HepG2 (cell line): ENCODE measurements around the gene RXFP2. TPM values are rescaled to one million over a fixed set of nuclear protein-coding genes. Genes with fewer than 3 reads are reported as not detected.

Experiments
- ATAC-seq: fragments of 200-7000 bp; cut with Tn5 transposase; 3 replicates; pipeline ENCODE4 v1.9.1; 2020; ENCODE audit warnings: mild to moderate bottlenecking, moderate library complexity
- BruUV-seq: library from RNA; stranded (reverse); fragments of 400-500 nt; replicated peaks from 2 replicates; lab custom pipeline; 2021; lab: Mats Ljungman, UMichigan
- CTCF ChIA-PET: fragments of 300-600 bp; formaldehyde crosslinking; extraction: SDS; loops from one replicate; lab custom pipeline; 2021; ENCODE audit warnings: low total read pairs, inconsistent platforms, low intra/inter-chr PET ratio; lab: Yijun Ruan, JAX
- POLR2A ChIA-PET: fragments of 350-600 bp; sonication (Branson Sonifier 250); formaldehyde crosslinking; loops from one replicate; lab custom pipeline; 2020; ENCODE audit warnings: antibody characterized with exemption, inconsistent platforms; lab: Yijun Ruan, JAX
- DNase-seq: peaks from one replicate; pipeline ENCODE4 v3.0.0-alpha.2; 2015; ENCODE audit warnings: low spot score
- FAIRE-seq: peaks from 3 replicates; lab custom pipeline; 2011; peaks lifted over from hg19 to GRCh38; lab: Jason Lieb, UNC
- H2AFZ ChIP-seq: one replicate; pipeline ENCODE4 v1.6.1; 2011; ENCODE audit warnings: low read length, inconsistent platforms
- H3K27ac ChIP-seq: fragments of 300-600 bp; 3 replicates; pipeline ENCODE4 v1.8.0; 2011; ENCODE audit warnings: mixed run types, mild to moderate bottlenecking, mixed read lengths, low read length, inconsistent platforms; ENCODE audit not compliant: insufficient read depth; ENCODE audit errors: extremely low read length
- H3K27me3 ChIP-seq, 2 experiments: fragments of 200-600 bp in 1 of 2; 2 replicates in 1 of 2; 3 replicates in 1 of 2; pipeline versions ENCODE4 v1.6.0 to v1.8.0; 2011; ENCODE audit warnings: low read length in 2 of 2, mild to moderate bottlenecking in 2 of 2, moderate library complexity in 2 of 2, inconsistent platforms in 1 of 2; ENCODE audit not compliant: insufficient read depth in 2 of 2, control insufficient read depth in 1 of 2
- H3K36me3 ChIP-seq, 2 experiments: fragments of 200-600 bp in 1 of 2; replicated peaks in 1 of 2; 2 replicates in 1 of 2; 3 replicates in 1 of 2; pipeline versions ENCODE4 v1.5.1 to v1.8.0; 2011; ENCODE audit warnings: low read length in 2 of 2, inconsistent platforms in 1 of 2; ENCODE audit not compliant: insufficient read depth in 2 of 2, control insufficient read depth in 1 of 2
- H3K4me1 ChIP-seq: 2 replicates; pipeline ENCODE4 v1.5.1; 2012; ENCODE audit warnings: low read length, inconsistent platforms; ENCODE audit not compliant: insufficient read depth
- H3K4me2 ChIP-seq: 2 replicates; pipeline ENCODE4 v1.6.0; 2011; ENCODE audit warnings: low read depth, low read length, inconsistent platforms
- H3K4me3 ChIP-seq, 3 experiments: fragments of 200-600 bp in 1 of 3; sonication (generic), shearing (Covaris generic) in 1 of 3; replicated peaks in 1 of 3; 2 replicates each; pipeline ENCODE4 v1.5.1; 2011 to 2016; ENCODE audit warnings: low read length in 3 of 3, inconsistent platforms in 2 of 3, low read depth in 2 of 3, mild to moderate bottlenecking in 2 of 3, control low read depth in 1 of 3, mixed read lengths in 1 of 3; ENCODE audit not compliant: insufficient read depth in 1 of 3
- H3K79me2 ChIP-seq: one replicate; pipeline ENCODE4 v1.6.1; 2011; ENCODE audit warnings: low read length, inconsistent platforms; ENCODE audit not compliant: insufficient read depth
- H3K9ac ChIP-seq: 2 replicates; pipeline ENCODE4 v1.6.0; 2011; ENCODE audit warnings: mild to moderate bottlenecking, low read depth, low read length, inconsistent platforms; ENCODE audit not compliant: insufficient read depth
- H3K9me3 ChIP-seq: 2 replicates; pipeline ENCODE4 v1.5.1; 2012; ENCODE audit warnings: mild to moderate bottlenecking, low read length
- H4K20me1 ChIP-seq: 2 replicates; pipeline ENCODE4 v1.6.0; 2011; ENCODE audit warnings: inconsistent platforms, mild to moderate bottlenecking, low read length, moderate library complexity; ENCODE audit not compliant: insufficient read depth
- GTF2F1 ChIP-seq: fragments of 150-350 bp; IDR thresholded peaks from 2 replicates; pipeline ENCODE4 v1.6.1; 2014; ENCODE audit warnings: low read length
- HMGA1 ChIP-seq: sonication (generic); formaldehyde crosslinking; conservative IDR thresholded peaks from 2 replicates; pipeline ENCODE4 v1.4.0; 2020; ENCODE audit warnings: missing genetic modification reagents
- JUND ChIP-seq: sonication (generic); formaldehyde crosslinking; IDR thresholded peaks from 2 replicates; pipeline ENCODE4 v1.8.0; 2022; ENCODE audit warnings: mild to moderate bottlenecking, missing genetic modification reagents
- NCOA2 ChIP-seq: sonication (generic); formaldehyde crosslinking; IDR thresholded peaks from 2 replicates; pipeline ENCODE4 v1.8.0; 2022; ENCODE audit warnings: inconsistent platforms
- PAF1 ChIP-seq: IDR thresholded peaks from 2 replicates; pipeline ENCODE4 v1.6.1; 2016; ENCODE audit warnings: missing genetic modification reagents, missing compliant biosample characterization
- RAD21 ChIP-seq: fragments of 450-650 bp; formaldehyde crosslinking; IDR thresholded peaks from 2 replicates; pipeline ENCODE4 v1.5.0; 2020; ENCODE audit warnings: mild to moderate bottlenecking
- SMC3 ChIP-seq: IDR thresholded peaks from 2 replicates; pipeline ENCODE4 v1.6.1; 2011; ENCODE audit warnings: low read length, improper control_type of control experiment
- SP4 ChIP-seq: sonication (generic); formaldehyde crosslinking; IDR thresholded peaks from 2 replicates; pipeline ENCODE4 v1.8.1; 2023; ENCODE audit warnings: mild to moderate bottlenecking, missing genetic modification reagents
- SRSF4 ChIP-seq: fragments of 200-400 bp; formaldehyde crosslinking; IDR thresholded peaks from one replicate; pipeline ENCODE4 v1.6.1; 2018; ENCODE audit warnings: mild to moderate bottlenecking, low read depth, low read length, moderate library complexity; ENCODE audit not compliant: poor library complexity, severe bottlenecking
- STAG1 ChIP-seq: sonication (generic); formaldehyde crosslinking; IDR thresholded peaks from 2 replicates; pipeline ENCODE4 v1.4.0; 2020; ENCODE audit warnings: missing genetic modification reagents
- TCF7 ChIP-seq: sonication (generic); IDR thresholded peaks from 2 replicates; pipeline ENCODE4 v1.6.1; 2016; ENCODE audit warnings: antibody characterized with exemption, low read depth
- ZFP82 ChIP-seq: sonication (generic); formaldehyde crosslinking; IDR thresholded peaks from 2 replicates; pipeline ENCODE4 v1.5.1; 2020; ENCODE audit warnings: mild to moderate bottlenecking, missing genetic modification reagents, borderline replicate concordance
- ZKSCAN5 ChIP-seq: sonication (generic); formaldehyde crosslinking; IDR thresholded peaks from 2 replicates; pipeline ENCODE4 v1.5.1; 2020; ENCODE audit warnings: mild to moderate bottlenecking, missing genetic modification reagents
- ZNF232 ChIP-seq: sonication (generic); formaldehyde crosslinking; IDR thresholded peaks from 2 replicates; pipeline ENCODE4 v1.4.0; 2020; ENCODE audit warnings: missing genetic modification reagents, borderline replicate concordance
- ZNF333 ChIP-seq: sonication (generic); formaldehyde crosslinking; IDR thresholded peaks from 2 replicates; pipeline ENCODE4 v1.4.0; 2020; ENCODE audit warnings: mild to moderate bottlenecking, missing genetic modification reagents, borderline replicate concordance
- ZNF430 ChIP-seq: sonication (generic); formaldehyde crosslinking; IDR thresholded peaks from 2 replicates; pipeline ENCODE4 v1.9.0; 2021; ENCODE audit warnings: mild to moderate bottlenecking, missing genetic modification reagents
- ZNF546 ChIP-seq: sonication (generic); formaldehyde crosslinking; conservative IDR thresholded peaks from 2 replicates; pipeline ENCODE4 v1.8.1; 2023; ENCODE audit warnings: mild to moderate bottlenecking, missing genetic modification reagents
- ZNF567 ChIP-seq: sonication (generic); formaldehyde crosslinking; IDR thresholded peaks from 2 replicates; pipeline ENCODE4 v1.8.1; 2023; ENCODE audit warnings: mild to moderate bottlenecking, missing genetic modification reagents, borderline replicate concordance
- ZNF703 ChIP-seq: sonication (generic); formaldehyde crosslinking; IDR thresholded peaks from 2 replicates; pipeline ENCODE4 v1.5.1; 2020; ENCODE audit warnings: missing genetic modification reagents, mild to moderate bottlenecking, moderate library complexity, borderline replicate concordance
- ZNF724P ChIP-seq: sonication (generic); formaldehyde crosslinking; IDR thresholded peaks from 2 replicates; pipeline ENCODE4 v1.8.0; 2022; ENCODE audit warnings: missing genetic modification reagents, borderline replicate concordance
- ZNF761 ChIP-seq: sonication (generic); formaldehyde crosslinking; conservative IDR thresholded peaks from 2 replicates; pipeline ENCODE4 v1.4.0; 2020; ENCODE audit warnings: mild to moderate bottlenecking, missing genetic modification reagents
- WGBS: methylation state at CpG from one replicate; pipeline ENCODE4 v1.1.6; 2017; ENCODE audit warnings: low lambda C conversion rate; 5-methylcytosine and 5-hydroxymethylcytosine counted together
- in situ Hi-C: cut with HindIII; loops from 2 replicates; pipeline ENCODE4 v1.10.0; 2017; ENCODE audit warnings: low pct_unique_long_range_greater_than_20kb; ENCODE audit not compliant: extremely low pct_ligation_motif_present
- intact Hi-C: fragments of 100-400 bp; cut with micrococcal nuclease; formaldehyde crosslinking; loops from one replicate; pipeline ENCODE4 v1.10.0; 2022; ENCODE audit not compliant: unreplicated experiment
- polyA plus RNA-seq, 8 experiments: library from polyadenylated mRNA; depleted of rRNA in 3 of 8; stranded (reverse) in 7 of 8; unstranded in 1 of 8; fragments of >200 nt; fragmentation: Illumina TruSeq in 4 of 8; extraction: Trizol in 4 of 8; gene quantifications; 2 replicates each; pipeline versions ENCODE4 v1.2.1 to v1.2.3, GENCODE V29; 2011 to 2016; ENCODE audit warnings: low read depth in 4 of 8, missing spikeins in 1 of 8, mixed read lengths in 1 of 8; ENCODE audit not compliant: insufficient read depth in 1 of 8
- total RNA-seq, 5 experiments: library from RNA; depleted of rRNA; stranded (reverse); fragments of >200 nt; fragmentation: Illumina TruSeq; extraction: Trizol; gene quantifications; 2 replicates each; pipeline ENCODE4 v1.2.3, GENCODE V29; 2016; ENCODE audit warnings: low read depth in 1 of 5
- TF ChIP-seq, protein P1 (sequence below): IDR thresholded peaks from 2 replicates; pipeline ENCODE4 v1.6.1; 2016; ENCODE audit warnings: missing compliant biosample characterization, missing genetic modification reagents, borderline replicate concordance
- TF ChIP-seq, protein P2 (sequence below): sonication (generic); formaldehyde crosslinking; IDR thresholded peaks from 2 replicates; pipeline ENCODE4 v1.5.0; 2020; ENCODE audit warnings: missing genetic modification reagents

RXFP2 gene
- total and polyA plus RNA-seq, 2 of the 13 experiments (the other 11 are each of a cell fraction or from before 2014, with no cell fraction given) = not detected

DNA sequence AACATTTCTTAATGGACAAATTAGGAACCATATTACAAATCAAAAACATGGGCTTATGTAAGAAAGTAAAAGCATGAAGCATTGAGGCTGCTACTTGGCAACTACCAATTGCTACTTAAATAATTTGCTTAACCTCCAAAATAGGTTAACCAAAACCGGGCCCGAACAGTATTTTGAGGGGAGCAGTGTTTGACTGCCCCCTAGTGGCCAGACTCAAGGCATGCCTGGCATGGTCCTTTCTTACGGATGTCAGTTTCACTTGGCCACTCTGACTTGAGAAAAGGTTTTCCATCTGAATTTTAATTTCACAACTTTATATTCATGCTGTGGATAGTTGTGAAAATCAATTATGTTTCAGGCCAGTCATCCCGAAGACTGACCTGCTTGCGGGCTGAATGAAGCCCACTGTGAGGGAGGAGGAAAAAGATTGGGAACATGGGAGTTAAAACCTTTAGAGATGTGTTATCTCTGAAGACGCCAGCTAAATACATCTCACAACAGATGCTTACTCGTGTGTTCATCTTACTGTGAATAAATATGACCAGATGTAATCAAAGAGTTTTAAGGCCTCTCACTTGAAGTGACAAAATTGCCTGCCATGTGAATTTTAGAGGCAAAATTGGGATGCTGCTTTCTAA is 2.9 kb downstream of the RXFP2 start (continued):
- no peak for TF ChIP-seq TCF7
- peak; percentile 69 for TF ChIP-seq SMC3
- TF ChIP-seq RAD21 (CRISPR knock-in tag) = peak; percentile 40
- peak; percentile 86 for TF ChIP-seq STAG1 (CRISPR knock-in tag)
- TF ChIP-seq ZNF333 (CRISPR knock-in tag) = no peak

DNA sequence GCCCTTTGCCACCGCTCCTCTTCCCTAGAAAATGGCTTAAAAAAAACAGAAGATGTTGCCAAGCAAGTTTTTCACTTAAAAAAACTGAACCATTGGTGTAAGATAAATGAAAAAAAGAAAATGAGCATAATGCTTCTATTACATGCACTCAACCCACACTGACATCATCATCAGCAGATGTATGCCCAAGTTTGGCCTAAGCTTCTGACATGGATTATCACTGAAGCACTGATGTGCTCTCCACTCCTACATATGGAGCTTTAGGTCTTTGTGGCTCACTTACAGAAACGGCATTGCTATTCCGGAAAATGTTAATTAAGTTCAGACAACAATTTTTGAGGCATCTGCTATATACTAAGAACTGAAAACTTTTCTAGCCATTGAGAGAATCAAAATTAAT is 8.0 kb downstream of the RXFP2 start:
- Histone ChIP-seq H3K4me2 (no peak overlapping the region), H3K4me3 (no peak overlapping the region), H3K79me2 (no peaks in the 10 kb centered on the region), H3K36me3 (no peaks in the 10 kb centered on the region), H2AFZ (no peak overlapping the region), H3K4me1 (no peaks in the 10 kb centered on the region), H3K27ac (no peak overlapping the region), H3K9ac (no peak overlapping the region), H4K20me1 (no peaks in the 10 kb centered on the region), H3K27me3 (peaks cover 0 to 13% of the 10 kb centered on the region in 2 experiments; a peak in 3 of 5 replicates), H3K9me3 (no peaks in the 10 kb centered on the region)
- FAIRE-seq (no peak), DNase-seq (no peak), ATAC-seq (no peak)
- no TSS peak for BruUV-seq
- CTCF ChIA-PET = no interaction called here
- in situ Hi-C loops = loop anchor here (25.0 kb wide), 1 partner anchor 510 kb away; no protein-coding TSS in a partner anchor
- TF ChIP-seq SP4 (CRISPR knock-in tag) = no peak
- no peak for TF ChIP-seq ZNF430 (CRISPR knock-in tag)
- TF ChIP-seq ZNF761 (CRISPR knock-in tag) = no peak
- TF ChIP-seq, protein P1, sequence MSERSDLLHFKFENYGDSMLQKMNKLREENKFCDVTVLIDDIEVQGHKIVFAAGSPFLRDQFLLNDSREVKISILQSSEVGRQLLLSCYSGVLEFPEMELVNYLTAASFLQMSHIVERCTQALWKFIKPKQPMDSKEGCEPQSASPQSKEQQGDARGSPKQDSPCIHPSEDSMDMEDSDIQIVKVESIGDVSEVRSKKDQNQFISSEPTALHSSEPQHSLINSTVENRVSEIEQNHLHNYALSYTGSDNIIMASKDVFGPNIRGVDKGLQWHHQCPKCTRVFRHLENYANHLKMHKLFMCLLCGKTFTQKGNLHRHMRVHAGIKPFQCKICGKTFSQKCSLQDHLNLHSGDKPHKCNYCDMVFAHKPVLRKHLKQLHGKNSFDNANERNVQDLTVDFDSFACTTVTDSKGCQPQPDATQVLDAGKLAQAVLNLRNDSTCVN (CRISPR knock-in tag) = no peak
- TF ChIP-seq HMGA1 (CRISPR knock-in tag) = no peak
- no peak for TF ChIP-seq GTF2F1
- TF ChIP-seq, protein P2, sequence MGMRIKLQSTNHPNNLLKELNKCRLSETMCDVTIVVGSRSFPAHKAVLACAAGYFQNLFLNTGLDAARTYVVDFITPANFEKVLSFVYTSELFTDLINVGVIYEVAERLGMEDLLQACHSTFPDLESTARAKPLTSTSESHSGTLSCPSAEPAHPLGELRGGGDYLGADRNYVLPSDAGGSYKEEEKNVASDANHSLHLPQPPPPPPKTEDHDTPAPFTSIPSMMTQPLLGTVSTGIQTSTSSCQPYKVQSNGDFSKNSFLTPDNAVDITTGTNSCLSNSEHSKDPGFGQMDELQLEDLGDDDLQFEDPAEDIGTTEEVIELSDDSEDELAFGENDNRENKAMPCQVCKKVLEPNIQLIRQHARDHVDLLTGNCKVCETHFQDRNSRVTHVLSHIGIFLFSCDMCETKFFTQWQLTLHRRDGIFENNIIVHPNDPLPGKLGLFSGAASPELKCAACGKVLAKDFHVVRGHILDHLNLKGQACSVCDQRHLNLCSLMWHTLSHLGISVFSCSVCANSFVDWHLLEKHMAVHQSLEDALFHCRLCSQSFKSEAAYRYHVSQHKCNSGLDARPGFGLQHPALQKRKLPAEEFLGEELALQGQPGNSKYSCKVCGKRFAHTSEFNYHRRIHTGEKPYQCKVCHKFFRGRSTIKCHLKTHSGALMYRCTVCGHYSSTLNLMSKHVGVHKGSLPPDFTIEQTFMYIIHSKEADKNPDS (CRISPR knock-in tag) = no peak
- no peak for TF ChIP-seq ZNF232 (CRISPR knock-in tag)
- TF ChIP-seq ZNF567 = no peak
- TF ChIP-seq JUND (CRISPR knock-in tag) = no peak
- no peak for TF ChIP-seq ZKSCAN5 (CRISPR knock-in tag)
- TF ChIP-seq ZNF724P (CRISPR knock-in tag) = no peak
- no peak for TF ChIP-seq NCOA2 (CRISPR knock-in tag)
- TF ChIP-seq ZNF546 (CRISPR knock-in tag) = no peak
- TF ChIP-seq PAF1 (CRISPR knock-in tag) = no peak
- no peak for TF ChIP-seq SRSF4
- no peak for TF ChIP-seq ZNF703 (CRISPR knock-in tag)
- TF ChIP-seq ZFP82 (CRISPR knock-in tag) = no peak
- intact Hi-C loops = loop anchor here (10.0 kb wide), 1 partner anchor 512 kb away; no protein-coding TSS in a partner anchor
- POLR2A ChIA-PET = no interaction called here
- 2% methylated on average over 3 of the region's 3 CpGs for WGBS
